ENCODE data around the gene PCDHGA10.

Gene PCDHGA10

GRCh38 chr5:141434006-141434405 lies 21.2 kb downstream of the PCDHGA10 start:
- no peak for TF ChIP-seq CTCF (IDR thresholded peaks at IDR 0.05; ENCODE audit: low read depth, low read length)
- DNase-seq (ENCODE audit: extremely low read depth, low read depth), result no peak

DNA sequence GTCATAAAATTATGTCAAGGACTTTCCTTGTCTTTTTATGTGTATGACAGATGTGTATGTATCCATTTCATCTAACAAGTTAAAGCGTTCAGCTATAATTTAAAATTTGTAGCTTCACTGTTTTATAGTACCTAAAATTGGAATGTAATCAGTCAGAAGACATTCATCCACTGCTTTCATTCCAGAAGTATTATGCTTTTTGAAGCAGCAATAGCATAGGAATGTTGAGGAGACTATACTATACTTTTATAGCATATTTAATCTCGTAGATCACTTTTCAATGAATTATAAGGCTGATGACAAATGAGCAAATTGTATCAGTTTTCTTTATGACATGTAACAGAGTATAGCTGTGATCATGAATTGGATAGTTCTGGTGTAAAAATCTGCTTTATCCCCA lies 24.4 kb downstream of the PCDHGA10 start:
- no peak for DNase-seq (ENCODE audit: extremely low read depth, low read depth)
- no peak for TF ChIP-seq CTCF (IDR thresholded peaks at IDR 0.05; ENCODE audit: low read depth, low read length)

DNA sequence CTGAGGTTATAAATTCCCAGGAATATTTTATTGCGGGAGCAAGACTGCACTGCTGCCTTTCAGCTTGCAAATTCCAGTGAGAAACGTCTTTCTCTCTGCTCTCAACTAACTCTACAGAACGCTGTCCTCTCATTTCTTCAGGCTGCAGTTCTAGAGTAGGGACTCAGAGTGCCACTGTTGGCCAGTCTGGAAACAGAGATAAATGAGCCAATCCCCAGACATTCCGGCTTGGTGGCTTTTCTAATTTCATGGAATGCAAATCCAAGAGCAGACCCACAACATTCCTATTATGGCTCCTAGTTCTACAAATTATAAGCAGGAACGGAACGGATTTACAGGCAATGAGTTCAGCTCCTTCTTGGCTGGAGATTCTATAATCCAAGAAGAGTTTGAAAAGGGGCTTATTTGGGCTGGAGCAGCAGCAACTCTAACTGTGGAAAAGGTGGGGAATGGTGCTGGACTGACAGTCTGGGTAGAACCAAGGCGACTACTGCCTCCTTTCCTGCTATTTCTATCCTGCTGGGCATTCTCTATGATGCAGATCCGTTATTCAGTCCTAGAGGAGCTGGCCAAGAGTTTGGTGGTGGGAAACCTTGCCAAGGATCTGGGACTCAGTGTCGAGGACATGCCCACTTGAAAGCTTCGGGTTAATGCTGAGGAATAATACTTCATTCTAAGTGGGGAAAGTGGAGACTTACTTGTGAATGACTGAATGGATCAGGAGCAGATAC lies 26.8 kb downstream of the PCDHGA10 start:
- no peak for TF ChIP-seq CTCF (IDR thresholded peaks at IDR 0.05; ENCODE audit: low read depth, low read length)
- DNase-seq (ENCODE audit: extremely low read depth, low read depth), result no peak

DNA sequence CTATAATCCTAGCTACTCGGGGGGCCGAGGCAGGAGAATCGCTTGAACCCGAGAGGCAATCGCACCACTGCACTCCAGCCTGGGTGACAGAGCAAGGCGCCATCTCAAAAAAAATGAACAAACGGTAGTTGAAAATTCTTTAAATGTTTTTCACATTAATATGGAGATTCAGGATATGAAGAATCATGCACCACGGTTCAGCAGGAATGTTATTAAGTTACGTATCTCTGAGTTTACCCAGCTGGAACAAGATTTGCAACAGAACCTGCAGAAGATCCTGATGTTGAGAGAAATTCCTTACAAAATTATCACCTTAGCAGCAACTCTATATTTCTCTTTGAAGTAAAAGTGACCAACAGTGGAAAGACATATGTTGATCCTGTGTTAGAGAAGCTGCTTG lies 27.6 kb downstream of the PCDHGA10 start:
- no peak for DNase-seq (ENCODE audit: extremely low read depth, low read depth)
- TF ChIP-seq CTCF (IDR thresholded peaks at IDR 0.05; ENCODE audit: low read depth, low read length), result no peak

GRCh38 chr5:141441571-141442170 lies 28.9 kb downstream of the PCDHGA10 start:
- no peak for TF ChIP-seq CTCF (IDR thresholded peaks at IDR 0.05; ENCODE audit: low read depth, low read length)
- DNase-seq (ENCODE audit: extremely low read depth, low read depth), result no peak

GRCh38 chr5:141465351-141465750 lies 52.6 kb downstream of the PCDHGA10 start:
- no peak for TF ChIP-seq CTCF (IDR thresholded peaks at IDR 0.05; ENCODE audit: low read depth, low read length)
- DNase-seq (ENCODE audit: extremely low read depth, low read depth), result no peak

Measured in AG09319 (cell line).